Stomach (tissue), 4 donors: ENCODE results near the gene TLR7.

Source experiments
- CTCF ChIP-seq, 7 experiments: fragments of 450-650 bp in 4 of 7; fragments of 200-600 bp in 3 of 7; sonication (generic) in 3 of 7; IDR thresholded peaks; one replicate each; pipeline ENCODE4 v1.5.1; 2016 to 2019; ENCODE audit warnings: antibody characterized with exemption in 7 of 7, control low read depth in 2 of 7, mild to moderate bottlenecking in 1 of 7
- EP300 ChIP-seq: sonication (generic); formaldehyde crosslinking; IDR thresholded peaks from one replicate; pipeline ENCODE4 v1.6.1; 2017; ENCODE audit warnings: antibody characterized with exemption
- POLR2A ChIP-seq, 4 donors: fragments of 450-650 bp; IDR thresholded peaks; one replicate each; pipeline ENCODE4 v1.6.1; 2016; ENCODE audit warnings: antibody characterized with exemption in 4 of 4, control low read depth in 2 of 4, mild to moderate bottlenecking in 1 of 4, moderate library complexity in 1 of 4
- POLR2AphosphoS5 ChIP-seq, 3 donors: sonication (generic); formaldehyde crosslinking; IDR thresholded peaks; one replicate each; pipeline ENCODE4 v1.6.1; 2016; ENCODE audit warnings: antibody characterized with exemption in 3 of 3

- no peak for TF ChIP-seq POLR2A (IDR thresholded peaks at IDR 0.05)
- TF ChIP-seq CTCF (IDR thresholded peaks at IDR 0.05) = no peak
- TF ChIP-seq EP300 = no peak
- TF ChIP-seq POLR2AphosphoS5 (IDR thresholded peaks at IDR 0.05) = no peak
Observed at GRCh38 chrX:12910423-12911121, 43.7 kb downstream of the TLR7 start.
